GM21528 (cell line): ENCODE measurements around the gene RHOJ.
A peak's percentile ranks its signal among the peaks of the same experiment; 100 is the strongest.
"Not testable (repeated sequence)": the region's sequence is repeated elsewhere in the genome, so short reads cannot be mapped to it uniquely, and the experiment has no call there.

ENCODE experiments used
- ATAC-seq: cut with Tn5 transposase; IDR thresholded peaks from one replicate; pipeline ENCODE4 v1.9.1; 2021; ENCODE audit warnings: mild to moderate bottlenecking, moderate library complexity; ENCODE audit not compliant: unreplicated experiment, low FRiP score

Gene RHOJ

DNA sequence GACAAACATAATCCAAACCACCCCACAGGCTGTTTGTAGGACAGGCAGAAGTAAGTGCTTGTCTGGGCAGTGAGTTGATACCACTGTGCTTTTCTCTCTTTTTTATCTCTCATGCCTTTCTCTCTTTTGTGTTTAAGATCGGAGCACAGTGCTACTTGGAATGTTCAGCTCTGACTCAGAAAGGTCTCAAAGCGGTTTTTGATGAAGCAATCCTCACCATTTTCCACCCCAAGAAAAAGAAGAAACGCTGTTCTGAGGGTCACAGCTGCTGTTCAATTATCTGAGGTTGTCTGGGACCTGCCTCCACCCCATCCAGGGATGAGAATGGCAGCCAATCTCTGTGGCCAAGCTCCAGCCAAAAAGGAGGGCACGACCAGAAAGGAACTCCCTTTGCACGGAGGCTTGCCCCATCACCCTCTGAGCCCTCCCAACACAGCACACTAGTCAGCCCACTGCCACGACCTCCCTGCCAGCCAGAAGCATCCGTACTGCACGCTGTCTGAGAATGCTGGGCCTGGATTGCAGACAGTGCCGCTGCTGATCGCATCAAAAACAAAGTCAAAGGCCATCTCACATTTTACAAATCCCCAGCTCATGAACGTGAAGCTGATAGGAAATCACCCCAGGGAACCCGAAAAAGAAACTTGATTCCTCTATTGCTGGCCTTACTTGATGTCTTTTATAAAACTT, 86.6 kb downstream of the RHOJ start:
- no peak for ATAC-seq

DNA sequence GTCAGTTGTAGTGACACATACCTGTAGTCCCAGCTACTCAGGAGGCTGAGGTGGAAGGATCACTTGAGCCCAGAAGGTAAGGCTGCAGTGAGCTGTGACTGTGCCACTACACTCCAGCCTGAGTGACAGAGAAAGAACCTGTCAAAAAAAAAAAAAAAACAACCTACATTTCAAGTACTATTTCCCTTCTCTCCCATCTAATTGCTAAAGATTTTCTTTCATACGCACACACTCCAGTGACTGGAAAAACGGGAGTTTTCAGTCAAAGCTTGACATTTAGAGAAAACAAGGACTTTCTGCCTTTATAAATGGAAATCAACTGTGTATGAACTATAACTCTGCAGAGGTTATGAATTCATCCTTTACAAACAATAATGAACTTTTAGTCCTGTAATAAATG, 88.6 kb downstream of the RHOJ start:
- ATAC-seq: no peak

DNA sequence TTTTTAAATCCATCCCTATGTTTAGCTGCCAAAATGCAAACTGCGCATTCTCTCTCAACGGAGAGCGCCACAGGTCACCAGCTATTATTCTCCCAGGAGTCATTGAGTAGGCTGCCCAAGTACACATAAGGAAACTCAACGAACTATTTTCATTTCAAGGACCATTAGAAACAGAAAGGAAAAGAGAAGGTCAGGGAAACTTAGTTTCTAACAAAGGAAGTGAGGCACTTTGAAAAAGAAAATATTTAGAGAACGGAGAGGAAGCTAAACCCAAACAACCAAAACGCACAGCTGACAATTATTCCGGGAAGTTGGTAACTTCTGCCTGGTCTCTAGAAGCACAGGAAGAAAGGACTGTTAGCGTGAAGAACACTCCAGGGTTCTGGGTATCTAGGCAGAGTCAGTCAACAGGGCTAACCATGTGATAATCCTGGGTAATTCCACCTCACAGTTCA, 91.0 kb downstream of the RHOJ start:
- peak; percentile 61 for ATAC-seq

DNA sequence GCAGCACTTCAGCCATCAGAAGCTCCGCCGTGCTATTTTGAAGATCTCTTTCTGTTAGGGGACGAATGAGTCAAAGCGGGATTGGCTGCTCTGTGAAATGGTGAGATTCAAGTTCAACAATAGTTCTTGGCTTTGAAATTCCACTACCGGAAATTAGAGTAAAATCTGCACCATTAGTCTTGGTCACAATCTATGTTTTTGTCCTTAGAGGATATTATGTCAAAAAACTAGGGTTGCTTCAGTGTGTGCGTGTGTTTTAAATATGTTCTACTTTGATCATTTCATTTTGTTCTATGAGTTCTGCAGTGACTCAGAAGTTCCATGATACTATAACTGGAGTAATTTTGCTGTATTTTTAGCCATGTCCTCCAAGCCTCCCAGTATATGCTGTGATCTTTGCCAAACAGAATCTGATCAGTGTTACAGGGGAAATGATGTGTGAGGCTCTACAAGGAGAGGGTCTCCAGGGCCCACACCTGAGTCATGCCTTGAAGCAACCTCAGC, 91.9 kb downstream of the RHOJ start:
- no peak for ATAC-seq

DNA sequence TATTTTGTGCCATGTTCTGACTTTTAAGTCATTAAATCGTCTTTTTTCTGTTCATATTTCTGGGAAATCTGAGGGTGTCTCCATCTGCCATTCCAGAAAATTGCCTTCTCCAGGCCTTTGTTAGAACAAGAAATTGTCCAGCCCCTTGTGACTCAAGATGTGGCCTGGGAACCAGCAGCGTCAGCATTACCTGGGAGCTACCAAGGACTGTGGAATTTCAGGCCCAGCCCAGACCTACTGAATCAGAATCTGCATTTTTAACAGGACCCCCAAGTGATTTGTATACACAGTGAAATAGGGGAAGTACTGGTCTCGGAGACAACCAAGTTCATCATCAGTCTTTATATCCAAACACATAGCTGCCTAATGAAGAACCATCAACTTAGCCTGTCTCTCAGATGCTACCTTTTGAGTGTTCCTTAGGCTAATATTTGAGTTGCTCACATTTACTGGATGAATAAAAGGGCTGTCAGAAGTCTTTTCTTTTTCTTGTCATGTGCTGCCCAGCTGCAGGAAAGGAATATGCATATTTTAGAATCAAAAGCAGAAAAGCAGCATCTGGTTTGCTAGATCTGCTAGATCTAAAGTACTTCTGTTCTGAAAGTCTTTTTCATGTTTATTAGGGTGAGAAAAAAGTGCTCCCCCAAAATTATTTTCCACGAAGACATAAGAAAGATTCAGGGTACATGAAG, 93.3 kb downstream of the RHOJ start:
- no peak for ATAC-seq

DNA sequence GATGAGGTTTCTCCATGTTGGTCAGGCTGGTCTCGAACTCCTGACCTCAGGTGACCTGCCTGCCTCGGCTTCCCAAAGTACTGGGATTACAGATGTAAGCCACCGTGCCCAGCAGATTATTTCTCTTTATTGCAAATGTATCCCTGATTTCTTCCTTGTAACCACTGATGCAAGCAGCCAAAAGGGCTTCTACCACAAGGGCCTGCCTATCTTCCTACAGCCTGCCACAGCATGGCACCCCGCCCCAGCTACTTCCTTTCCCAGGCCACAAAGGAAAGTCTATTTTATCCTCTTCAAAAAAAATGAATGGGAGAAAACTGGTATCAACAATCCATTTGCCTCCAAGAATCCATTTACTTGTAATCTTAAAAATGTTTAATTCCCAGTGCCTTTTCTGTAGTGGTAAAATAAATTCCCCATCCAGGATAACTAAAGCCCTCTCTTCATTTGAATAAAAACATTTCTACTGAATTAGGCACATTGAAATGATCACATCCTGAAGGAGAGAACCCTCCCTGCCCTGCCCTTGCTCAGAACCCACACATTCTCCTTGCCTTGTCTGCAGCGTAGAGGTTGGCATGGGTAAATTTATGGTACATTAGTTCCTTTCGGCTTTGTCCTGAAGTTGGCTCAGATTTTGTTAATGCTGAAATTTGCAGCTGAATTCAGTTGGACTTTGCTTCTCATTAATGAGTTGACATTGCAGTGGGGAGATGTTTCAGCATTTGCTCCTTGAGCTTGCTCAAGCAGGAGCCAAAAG, 95.3 kb downstream of the RHOJ start:
- ATAC-seq: no peak

DNA sequence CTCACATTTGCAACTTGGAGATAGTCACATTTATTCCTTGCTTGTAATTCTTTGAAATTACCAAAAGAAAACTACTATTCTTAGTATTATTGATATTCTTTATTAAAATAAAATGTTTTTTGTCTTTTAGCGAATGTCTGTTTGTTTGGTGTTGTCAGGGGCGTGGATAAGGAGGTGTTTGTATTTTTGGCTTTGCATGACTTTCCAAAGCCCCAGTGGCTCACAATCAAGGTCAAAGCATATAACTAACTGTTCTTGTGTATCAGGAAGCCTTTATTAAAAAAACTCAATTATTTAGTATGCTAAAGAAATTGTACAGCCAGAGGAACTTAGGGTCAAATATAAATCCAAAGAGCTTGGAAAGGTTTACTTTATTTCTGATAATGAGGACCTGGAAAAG, 96.6 kb downstream of the RHOJ start:
- ATAC-seq: no peak

DNA sequence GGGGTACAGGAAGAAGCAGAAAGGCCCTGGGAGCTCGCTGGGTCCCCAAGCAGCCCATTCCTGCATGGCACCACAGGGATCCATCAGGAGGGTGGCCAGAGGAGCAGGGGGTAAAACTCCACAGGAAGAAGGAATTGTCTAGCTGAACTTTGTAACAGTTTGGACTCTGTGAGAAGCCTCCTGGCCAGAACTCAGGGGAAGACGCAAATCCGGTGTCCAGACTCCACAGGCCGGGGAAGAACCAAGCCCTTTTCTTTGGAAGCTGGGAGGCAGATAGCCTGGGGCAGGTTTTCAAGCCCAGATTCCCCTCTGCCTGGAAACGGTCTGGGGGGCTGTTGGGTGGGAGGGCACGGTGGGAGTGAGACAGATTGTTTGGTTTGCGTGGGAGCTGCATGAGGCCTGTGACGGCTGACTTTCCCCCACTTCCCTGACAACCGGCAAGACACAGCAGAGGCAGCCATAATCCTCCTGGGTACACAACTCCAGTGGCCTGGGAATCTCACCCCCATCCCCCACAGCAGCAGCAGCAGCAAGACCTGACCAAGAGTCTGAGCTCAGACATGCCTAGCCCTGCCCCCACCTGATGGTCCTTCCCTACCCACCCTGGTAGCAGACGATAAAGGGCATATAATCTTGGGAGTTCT, 97.8 kb downstream of the RHOJ start:
- ATAC-seq: no peak

DNA sequence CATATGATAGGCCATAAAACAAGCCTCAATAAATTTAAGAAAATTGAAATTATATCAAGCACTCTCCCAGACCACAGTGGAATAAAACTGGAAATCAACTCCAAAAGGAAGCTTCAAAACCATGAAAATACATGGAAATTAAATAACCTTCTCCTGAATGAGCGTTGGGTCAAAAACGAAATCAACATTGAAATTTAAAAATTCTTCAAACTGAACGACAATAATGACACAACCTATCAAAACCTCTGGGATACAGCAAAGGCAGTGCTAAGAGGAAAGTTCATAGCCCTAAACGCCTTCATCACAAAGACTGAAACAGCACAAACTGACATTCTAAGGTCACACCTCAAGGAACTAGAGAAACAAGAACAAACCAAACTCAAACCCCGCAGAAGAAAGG, 100.2 kb downstream of the RHOJ start:
- not testable (repeated sequence) for ATAC-seq

DNA sequence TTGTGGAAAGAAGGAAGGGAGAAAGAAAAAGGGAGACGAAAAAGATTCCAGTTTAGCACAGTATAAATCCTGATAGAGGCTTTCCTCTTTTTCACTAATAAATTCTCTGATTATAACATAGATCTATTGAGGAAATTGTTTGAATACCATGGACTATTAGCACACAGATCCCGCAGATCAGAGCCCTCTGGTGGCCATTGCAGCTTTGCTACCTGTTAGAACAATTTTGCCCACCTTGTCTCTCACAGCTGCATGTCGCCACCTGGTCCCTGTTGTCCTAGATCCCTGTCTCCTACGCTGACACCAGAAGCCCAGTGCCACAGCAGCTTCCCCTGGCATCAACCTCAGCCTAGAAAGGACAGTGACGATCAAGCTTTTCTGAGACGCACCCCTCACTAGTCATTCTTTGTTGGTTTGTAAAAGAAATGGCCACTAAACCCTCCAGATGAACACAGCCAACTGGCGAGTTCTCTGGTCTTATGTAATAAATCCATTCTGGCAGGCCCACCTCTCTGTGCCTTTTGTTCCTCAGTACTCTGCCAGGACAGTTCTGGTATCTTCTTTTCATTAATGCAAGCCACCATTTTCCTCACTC, 104.6 kb downstream of the RHOJ start:
- no peak for ATAC-seq

DNA sequence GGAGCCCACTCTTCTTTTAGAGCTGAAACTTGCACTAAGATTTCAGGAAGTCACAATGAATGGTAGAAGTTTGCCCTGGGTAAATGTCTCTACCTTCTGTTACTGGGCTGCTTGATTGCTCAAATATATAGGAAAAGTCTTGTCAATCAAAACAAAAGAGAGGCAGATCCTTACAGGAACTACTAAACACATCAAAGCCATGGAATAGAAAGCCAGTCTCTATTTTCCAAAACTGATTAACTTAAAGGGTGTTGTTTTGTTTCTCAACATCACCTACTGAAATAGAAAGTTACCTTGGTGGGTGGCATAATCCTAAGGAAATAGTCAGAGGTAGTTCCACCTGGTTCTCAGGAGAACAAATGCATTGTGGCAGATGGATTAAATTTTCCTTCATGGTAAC, 114.6 kb downstream of the RHOJ start, which contains the start of gene GPHB5:
Gene GPHB5 (minus strand): TSS at position 101 of the 400 bp plus-strand sequence. CDS start 1,086 bp downstream, outside the sequence.
- ATAC-seq: no peak

DNA sequence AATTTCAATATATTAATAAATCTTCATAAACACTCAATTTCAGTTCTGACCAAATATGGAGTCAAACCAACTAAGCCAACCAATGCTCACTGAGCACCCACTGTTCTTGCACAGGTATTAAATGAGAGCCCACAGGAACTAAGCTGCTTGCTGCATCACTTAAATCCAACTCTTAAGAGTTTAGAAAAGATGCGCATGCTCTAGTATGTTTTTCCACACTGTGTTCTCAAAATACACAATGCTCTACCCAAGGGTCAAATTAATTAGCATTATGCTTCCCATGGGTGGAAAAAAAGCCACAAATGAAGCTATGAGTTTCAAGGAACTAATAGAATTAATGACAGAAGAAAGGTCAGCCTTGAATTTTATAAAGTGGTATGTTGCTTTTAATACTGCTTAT, 118.2 kb downstream of the RHOJ start:
- ATAC-seq: no peak

DNA sequence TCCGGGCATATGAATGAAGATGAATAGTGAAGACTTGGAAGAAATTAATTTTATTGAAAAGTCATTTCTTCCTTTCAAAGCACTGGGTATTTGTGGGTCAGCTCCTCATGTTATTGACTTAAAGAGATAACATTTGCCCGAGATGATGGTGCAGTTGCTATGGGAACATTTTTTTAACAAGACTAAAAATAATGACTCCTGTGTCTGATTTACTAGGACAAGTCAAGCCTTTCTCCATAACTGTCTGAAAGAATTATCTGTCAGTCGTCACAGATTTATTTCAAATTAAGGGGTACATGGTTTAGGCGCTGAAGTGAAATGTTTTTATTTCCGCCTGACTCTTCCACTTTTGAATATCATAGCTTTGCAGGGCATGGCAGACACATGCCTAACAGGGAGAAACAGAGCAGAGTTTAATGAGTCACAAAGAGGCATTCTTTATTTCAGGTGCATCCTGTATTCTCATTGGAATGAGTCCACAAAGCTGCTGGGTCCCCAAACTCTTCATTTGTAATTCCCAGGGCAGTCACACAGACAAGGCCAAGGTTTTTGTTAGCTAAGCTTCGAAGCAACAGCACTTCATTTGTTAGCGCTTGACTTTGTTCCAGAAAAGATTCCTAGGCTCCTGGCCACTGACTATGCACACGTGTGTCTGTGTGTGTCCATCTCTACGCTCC, 118.8 kb downstream of the RHOJ start:
- no peak for ATAC-seq

DNA sequence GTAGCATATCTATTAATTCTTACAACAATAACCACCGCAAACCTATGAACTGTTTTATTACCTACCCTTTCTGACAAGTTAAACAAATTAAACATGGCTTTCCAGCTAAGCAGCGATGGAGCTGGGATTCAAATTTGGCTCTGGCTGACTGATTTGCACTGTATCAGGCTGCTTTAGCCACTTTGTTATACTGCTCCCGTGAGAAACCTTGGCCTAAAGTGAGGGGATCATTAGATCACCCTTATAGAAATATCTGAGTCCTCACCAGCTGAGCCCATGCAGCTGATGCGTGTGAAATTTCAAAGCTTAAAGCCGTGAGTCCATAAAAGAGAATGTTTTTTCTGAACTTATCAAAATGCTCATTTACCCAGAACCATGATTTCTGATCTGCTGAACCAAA, 122.6 kb downstream of the RHOJ start:
- no peak for ATAC-seq

DNA sequence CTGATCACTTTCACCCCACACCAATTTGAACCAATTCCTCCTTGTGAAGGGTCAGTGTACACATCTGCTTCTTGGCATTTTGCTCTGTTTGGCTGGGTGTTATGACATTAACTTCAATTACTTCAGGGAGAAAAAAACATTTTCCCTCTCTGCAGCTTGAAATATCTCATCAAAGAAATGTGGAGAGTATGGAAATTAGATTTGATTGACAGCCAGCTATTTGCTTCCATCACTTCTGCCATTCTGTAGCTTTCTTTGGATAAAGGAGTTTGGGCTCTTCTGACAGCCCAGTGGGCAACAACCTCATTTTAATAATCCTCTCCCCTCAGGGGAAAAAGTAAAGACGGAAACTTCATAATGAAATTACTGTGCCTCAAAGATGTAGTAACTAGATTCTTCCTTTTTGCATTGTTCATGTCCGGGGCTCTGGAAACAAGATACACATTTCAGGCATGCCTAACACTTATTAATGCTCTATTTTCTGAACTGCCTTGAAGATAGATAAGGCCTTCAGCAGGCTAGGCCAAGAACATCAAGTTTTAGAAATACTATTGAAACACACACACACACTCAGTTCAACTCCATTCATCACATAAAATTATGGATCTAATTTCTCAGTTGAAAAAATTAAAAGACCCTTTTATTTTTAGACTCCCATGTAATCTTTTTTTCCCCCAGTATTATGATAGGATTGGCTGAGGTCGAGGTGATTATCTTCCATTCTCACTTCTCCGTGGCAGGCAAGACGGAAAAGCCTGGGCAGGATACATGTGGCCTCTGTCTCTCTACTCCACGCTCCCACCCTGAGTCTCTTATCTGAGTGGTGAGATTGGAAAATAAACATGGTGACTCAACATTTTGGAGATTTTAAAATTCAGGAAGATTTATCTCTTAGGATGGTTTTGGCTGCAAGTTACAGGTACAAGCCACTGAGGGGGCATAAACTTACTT, 124.8 kb downstream of the RHOJ start:
- ATAC-seq: no peak

DNA sequence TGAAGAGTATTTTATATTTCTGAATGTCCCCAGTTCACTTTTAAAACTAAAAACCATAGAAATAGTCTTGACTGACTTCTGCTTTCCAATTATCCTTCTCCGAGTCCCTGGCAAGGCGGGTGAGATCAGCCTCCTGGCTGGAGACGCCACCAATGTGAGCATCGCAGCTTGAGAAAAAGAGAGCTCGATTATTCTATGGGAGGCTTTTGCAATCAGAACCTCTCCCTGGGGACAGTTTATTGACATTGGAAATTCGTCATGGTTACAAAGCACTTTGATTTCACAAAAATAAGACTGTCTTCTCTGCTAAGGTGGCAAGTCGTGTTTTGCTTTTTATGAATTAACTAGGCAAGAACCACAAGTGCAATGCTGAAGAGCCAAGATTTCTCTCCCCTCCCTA, 138.1 kb downstream of the RHOJ start:
- no peak for ATAC-seq
